GM23338 (cell line): ENCODE measurements around the gene THRB. TPM values are rescaled to one million over a fixed set of nuclear protein-coding genes. Genes with fewer than 3 reads are reported as not detected.

Source experiments
- ETS1 ChIP-seq: IDR thresholded peaks from 2 replicates; pipeline ENCODE4 v1.6.1; 2016; ENCODE audit warnings: antibody characterized with exemption
- NANOG ChIP-seq: IDR thresholded peaks from 2 replicates; pipeline ENCODE4 v1.6.1; 2016; ENCODE audit warnings: antibody characterized with exemption, borderline replicate concordance
- POLR2AphosphoS5 ChIP-seq: IDR thresholded peaks from 2 replicates; pipeline ENCODE4 v1.6.1; 2016; ENCODE audit warnings: antibody characterized with exemption, low read depth
- REST ChIP-seq: IDR thresholded peaks from one replicate; pipeline ENCODE4 v1.6.1; 2018; ENCODE audit warnings: antibody characterized with exemption; ENCODE audit not compliant: unreplicated experiment
- STAT1 ChIP-seq: IDR thresholded peaks from one replicate; pipeline ENCODE4 v1.6.1; 2016; ENCODE audit warnings: antibody characterized with exemption; ENCODE audit not compliant: unreplicated experiment
- ZNF331 ChIP-seq: fragments of 250-450 bp; sonication (Bioruptor Pico); IDR thresholded peaks from 2 replicates; pipeline ENCODE4 v1.5.0; 2020; ENCODE audit warnings: low read depth, mild to moderate bottlenecking, moderate library complexity
- polyA plus RNA-seq: library from polyadenylated mRNA; unstranded; fragments of >200 nt; fragmentation: Nextera tagmentation; extraction: Ambion mirVana; gene quantifications from 2 replicates; pipeline ENCODE4 v1.2.1, GENCODE V29; 2016
- total RNA-seq: library from RNA; depleted of rRNA; stranded (reverse); fragments of >200 nt; shearing (Covaris generic); gene quantifications from 2 replicates; pipeline ENCODE4 v1.2.3, GENCODE V29; 2014
- TF ChIP-seq, protein P1 (sequence below): fragments of 250-450 bp; sonication (Bioruptor Pico); IDR thresholded peaks from 2 replicates; pipeline ENCODE4 v1.5.0; 2020; ENCODE audit warnings: mild to moderate bottlenecking, moderate library complexity

Gene THRB
- total and polyA plus RNA-seq, 2 experiments from 2014 or later: 1.7 to 3.2 TPM

- TF ChIP-seq, protein P1, sequence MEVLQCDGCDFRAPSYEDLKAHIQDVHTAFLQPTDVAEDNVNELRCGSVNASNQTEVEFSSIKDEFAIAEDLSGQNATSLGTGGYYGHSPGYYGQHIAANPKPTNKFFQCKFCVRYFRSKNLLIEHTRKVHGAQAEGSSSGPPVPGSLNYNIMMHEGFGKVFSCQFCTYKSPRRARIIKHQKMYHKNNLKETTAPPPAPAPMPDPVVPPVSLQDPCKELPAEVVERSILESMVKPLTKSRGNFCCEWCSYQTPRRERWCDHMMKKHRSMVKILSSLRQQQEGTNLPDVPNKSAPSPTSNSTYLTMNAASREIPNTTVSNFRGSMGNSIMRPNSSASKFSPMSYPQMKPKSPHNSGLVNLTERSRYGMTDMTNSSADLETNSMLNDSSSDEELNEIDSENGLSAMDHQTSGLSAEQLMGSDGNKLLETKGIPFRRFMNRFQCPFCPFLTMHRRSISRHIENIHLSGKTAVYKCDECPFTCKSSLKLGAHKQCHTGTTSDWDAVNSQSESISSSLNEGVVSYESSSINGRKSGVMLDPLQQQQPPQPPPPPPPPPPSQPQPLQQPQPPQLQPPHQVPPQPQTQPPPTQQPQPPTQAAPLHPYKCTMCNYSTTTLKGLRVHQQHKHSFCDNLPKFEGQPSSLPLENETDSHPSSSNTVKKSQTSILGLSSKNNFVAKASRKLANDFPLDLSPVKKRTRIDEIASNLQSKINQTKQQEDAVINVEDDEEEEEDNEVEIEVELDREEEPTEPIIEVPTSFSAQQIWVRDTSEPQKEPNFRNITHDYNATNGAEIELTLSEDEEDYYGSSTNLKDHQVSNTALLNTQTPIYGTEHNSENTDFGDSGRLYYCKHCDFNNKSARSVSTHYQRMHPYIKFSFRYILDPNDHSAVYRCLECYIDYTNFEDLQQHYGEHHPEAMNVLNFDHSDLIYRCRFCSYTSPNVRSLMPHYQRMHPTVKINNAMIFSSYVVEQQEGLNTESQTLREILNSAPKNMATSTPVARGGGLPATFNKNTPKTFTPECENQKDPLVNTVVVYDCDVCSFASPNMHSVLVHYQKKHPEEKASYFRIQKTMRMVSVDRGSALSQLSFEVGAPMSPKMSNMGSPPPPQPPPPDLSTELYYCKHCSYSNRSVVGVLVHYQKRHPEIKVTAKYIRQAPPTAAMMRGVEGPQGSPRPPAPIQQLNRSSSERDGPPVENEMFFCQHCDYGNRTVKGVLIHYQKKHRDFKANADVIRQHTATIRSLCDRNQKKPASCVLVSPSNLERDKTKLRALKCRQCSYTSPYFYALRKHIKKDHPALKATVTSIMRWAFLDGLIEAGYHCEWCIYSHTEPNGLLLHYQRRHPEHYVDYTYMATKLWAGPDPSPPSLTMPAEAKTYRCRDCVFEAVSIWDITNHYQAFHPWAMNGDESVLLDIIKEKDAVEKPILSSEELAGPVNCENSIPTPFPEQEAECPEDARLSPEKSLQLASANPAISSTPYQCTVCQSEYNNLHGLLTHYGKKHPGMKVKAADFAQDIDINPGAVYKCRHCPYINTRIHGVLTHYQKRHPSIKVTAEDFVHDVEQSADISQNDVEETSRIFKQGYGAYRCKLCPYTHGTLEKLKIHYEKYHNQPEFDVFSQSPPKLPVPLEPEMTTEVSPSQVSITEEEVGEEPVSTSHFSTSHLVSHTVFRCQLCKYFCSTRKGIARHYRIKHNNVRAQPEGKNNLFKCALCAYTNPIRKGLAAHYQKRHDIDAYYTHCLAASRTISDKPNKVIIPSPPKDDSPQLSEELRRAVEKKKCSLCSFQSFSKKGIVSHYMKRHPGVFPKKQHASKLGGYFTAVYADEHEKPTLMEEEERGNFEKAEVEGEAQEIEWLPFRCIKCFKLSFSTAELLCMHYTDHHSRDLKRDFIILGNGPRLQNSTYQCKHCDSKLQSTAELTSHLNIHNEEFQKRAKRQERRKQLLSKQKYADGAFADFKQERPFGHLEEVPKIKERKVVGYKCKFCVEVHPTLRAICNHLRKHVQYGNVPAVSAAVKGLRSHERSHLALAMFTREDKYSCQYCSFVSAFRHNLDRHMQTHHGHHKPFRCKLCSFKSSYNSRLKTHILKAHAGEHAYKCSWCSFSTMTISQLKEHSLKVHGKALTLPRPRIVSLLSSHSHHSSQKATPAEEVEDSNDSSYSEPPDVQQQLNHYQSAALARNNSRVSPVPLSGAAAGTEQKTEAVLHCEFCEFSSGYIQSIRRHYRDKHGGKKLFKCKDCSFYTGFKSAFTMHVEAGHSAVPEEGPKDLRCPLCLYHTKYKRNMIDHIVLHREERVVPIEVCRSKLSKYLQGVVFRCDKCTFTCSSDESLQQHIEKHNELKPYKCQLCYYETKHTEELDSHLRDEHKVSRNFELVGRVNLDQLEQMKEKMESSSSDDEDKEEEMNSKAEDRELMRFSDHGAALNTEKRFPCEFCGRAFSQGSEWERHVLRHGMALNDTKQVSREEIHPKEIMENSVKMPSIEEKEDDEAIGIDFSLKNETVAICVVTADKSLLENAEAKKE (CRISPR knock-in tag): no peak
- TF ChIP-seq POLR2AphosphoS5 (no peak), ETS1 (no peak), REST (no peak), NANOG (no peak), ZNF331 (CRISPR knock-in tag) (no peak), STAT1 (no peak)
These were observed 265.0 kb downstream of the THRB start (continued) for GRCh38 chr3:24229468-24230221.
